Caki2 (cell line): ENCODE measurements around the gene SLC5A5. TPM values are rescaled to one million over a fixed set of nuclear protein-coding genes. Genes with fewer than 3 reads are reported as not detected.
A peak's percentile ranks its signal among the peaks of the same experiment; 100 is the strongest.

Experiments
- DNase-seq: peaks from one replicate; pipeline ENCODE4 v3.0.0-alpha.2; 2015; ENCODE audit warnings: low read depth
- in situ Hi-C: cut with HindIII; loops from 2 replicates; pipeline ENCODE4 v1.10.0; 2016; ENCODE audit warnings: low sequenced_read_pairs, low pct_unique_long_range_greater_than_20kb, mixed read lengths
- total RNA-seq: library from RNA; depleted of rRNA; stranded (reverse); fragments of >200 nt; shearing (Covaris generic); gene quantifications from 2 replicates; pipeline ENCODE4 v1.2.3, GENCODE V29; 2014; ENCODE audit warnings: low replicate concordance

SLC5A5 gene
- total RNA-seq, 1 experiment from 2014 or later: not detected

DNA sequence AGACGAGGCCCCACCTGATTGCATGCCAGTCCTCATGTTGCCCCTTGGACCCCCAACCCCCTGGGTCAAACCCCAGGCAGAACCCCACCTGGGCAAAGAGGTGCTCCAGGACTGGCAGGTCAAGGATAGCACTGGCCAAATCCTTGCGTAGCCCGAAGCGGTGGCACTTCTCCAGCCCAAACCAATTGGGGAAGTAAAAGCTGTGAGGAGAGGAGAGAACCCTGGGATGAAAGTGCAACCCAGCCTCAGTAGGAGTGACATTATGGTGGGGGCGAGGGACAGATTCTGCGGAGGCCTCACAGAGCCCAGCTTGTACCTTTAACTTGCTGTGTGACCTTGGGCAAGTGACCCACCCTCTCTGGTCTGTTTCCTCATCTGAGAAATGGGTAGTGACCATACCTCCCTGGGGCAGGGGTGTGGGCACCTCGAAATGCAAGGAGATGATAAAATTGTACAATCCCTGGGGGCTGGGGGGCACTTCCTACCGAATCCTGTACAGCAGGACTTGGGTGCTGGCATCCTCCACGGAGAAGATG lies 28.4 kb upstream of the SLC5A5 start:
- in situ Hi-C loops: no loop called here
- no peak for DNase-seq

DNA sequence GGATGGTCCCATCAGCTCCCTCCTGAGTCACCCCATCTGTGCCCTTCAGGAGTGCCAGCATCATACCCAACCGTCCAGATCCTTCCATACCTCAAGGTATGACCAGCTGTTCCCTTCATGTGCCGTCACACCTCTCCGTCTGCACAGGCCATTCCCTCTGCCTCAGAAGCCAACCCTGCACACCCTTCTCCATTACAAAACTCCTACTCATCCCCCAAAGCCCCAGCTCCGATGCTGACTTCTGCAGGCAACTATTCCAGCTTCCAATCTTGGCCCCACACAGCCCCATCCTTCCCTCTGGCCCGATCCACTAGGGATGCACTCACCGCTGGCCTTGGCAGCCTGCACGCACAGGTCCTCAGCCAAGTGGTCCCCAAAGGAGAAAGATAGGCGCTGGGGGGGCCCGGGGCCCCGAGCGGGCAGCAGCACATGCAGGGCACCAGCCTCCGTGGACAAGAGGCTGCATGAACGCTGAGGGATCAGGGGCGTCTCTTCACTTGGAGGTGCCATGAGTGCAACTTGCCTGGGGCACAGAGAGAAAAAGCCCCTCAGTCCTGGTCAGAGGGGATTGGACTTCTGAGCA lies 27.7 kb upstream of the SLC5A5 start:
- in situ Hi-C loops: no loop called here
- DNase-seq: no peak

DNA sequence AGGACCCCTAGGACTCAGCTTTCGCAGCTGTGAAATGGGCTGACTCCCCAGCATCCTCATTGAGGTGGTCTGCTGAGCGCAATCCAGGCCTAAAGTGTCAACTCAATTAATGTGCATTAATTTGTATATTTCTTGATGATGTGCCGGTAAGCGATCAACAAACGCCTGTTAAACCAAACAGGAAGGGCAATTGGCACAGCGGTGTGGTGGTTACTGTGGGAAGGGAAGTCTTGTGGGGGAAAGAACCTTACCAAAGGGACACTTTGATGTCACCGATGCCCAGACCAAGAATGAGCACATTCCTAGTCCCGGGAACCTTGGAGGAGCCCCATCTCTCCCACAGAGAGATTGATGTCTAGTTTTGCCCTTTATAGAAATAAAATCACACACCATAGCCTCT lies 25.6 kb upstream of the SLC5A5 start:
- DNase-seq: no peak
- in situ Hi-C loops: no loop called here

DNA sequence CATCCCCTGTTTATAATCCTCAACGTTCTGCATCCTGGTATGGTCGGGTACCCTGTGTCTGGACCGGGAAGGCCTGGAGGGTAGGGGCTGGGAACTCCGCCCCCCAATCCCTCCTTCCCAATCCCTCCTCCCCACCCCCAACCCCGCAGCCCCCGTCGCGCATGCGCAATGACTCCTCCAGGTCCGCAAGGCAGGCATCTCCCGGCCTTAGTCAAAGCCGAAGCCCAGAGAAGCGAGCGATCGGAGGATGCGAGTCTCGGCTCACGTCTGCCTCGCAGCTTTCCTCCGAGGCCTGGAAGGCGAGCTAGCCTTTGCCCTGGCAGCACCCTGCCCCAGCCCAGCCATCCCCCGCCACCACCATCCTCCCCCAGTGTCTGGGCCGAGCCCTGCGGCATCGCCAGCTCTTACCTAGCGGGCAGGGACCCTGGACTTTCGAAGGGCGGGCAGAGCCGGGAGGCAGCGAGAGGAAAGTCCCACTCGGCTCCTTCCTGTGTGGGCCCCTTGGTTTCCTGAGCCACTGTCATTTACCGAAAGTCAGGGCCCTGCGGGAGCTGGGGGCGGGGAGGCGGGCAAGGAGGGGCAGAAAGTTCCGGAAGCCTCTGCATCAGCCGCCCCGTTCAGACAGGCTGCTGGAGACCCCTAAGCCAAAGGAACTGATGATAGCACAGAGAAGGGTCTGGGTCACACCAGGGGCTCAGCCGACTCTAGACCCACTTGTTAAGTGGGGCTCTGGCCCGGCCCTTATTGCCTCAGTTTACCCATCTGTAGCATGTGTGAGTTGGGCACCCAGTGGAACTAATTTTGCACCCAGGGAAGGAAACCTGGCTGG lies 24.0 kb upstream of the SLC5A5 start, which contains the start of gene JAK3:
Gene JAK3 (minus strand): TSS at position 445 of the 829 bp plus-strand sequence. CDS start 3,565 bp downstream, outside the sequence.
- in situ Hi-C loops: no loop called here
- no peak for DNase-seq

DNA sequence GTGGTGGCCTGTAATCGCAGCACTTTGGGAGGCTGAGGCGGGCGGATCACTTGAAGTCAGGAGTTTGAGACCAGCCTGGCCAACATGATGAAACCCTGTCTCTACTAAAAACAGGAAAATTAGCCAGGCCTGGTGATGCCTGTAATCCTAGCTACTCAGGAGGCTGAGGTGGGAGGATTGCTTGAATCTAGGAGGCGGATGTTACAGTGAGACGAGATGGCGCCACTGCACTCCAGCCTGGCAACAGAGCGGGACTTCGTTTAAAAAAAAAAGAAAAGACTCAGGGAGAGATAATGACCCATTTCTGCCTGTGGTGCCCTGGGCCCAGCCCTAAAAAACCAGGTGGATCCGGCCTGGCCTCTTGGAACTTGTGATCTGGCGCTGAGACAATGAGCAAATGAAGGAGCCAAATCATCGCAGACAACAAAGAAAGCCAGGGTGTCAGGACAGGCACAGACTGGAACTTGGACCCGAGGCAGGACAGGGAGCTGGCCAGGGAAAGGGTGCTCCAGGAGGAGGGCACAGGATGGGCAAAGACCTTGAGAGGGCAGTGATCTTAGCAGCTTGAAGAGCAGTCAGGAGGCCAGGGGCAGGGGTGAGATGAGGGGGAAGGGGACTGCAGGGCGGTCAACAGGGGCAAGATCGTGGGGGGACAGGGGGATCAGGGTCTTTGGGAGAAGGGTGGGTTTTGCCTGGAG lies 23.0 kb upstream of the SLC5A5 start:
- no peak for DNase-seq
- in situ Hi-C loops: no loop called here

DNA sequence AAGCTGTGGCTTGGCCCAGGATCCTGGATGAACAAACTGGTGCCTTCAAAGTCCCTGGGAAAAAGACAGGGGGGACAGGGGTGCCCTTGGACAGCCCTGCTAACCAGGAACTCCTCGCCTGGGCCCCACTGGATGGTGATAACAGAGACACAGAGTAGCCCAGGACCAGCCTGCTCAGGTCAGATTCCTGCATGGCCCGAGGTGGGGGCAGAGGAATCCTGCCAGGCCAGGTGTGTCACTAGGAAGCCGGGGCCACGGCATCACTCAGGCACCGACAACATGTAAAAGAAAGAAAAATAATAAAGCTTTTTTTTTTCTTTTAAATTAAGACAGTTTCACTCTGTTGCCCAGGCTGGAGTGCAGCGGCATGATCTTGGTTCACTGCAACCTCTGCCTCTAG lies 17.7 kb upstream of the SLC5A5 start:
- no peak for DNase-seq
- in situ Hi-C loops: no loop called here

DNA sequence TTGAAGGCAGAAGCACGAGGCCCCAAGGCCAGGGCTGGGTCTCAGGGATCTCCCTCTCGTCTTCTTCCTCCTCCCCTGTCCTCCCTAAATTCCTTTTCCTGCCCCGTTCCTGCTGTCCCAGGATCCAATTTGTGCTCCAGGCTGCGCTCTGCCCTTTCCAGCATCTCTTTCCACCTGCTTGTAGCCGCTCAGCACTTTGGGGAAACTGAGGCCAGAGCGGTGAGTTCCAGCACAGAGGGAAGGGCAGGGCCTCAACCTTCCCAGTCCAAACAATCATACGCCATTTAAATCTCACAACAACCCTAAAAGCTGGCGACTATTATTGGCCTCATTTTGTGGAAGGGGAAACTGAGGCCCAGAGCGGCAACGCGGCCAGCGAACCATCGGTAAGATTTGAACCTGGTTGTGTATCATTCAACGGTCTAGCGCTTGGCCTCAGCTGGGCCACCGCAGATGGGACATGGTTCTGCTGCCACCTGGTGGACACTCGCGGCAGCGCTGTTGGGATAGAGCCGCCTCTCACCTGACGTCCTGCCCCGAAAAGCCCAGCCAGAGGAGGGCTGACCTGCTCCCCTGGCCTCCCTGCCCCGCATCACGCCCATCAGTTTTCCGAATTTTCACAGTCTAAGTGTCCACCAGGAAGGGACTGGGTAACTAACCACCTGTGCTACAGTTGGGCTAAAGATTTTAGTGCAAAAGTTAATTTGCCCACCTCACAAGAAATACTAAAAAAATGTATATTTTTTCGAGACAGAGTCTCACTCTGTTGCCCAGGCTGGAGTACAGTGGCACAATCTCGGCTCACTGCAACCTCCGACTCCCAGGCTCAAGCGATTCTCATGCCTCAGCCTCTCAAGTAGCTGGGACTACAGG lies 16.2 kb upstream of the SLC5A5 start:
- in situ Hi-C loops: no loop called here
- DNase-seq: peak; percentile 61

DNA sequence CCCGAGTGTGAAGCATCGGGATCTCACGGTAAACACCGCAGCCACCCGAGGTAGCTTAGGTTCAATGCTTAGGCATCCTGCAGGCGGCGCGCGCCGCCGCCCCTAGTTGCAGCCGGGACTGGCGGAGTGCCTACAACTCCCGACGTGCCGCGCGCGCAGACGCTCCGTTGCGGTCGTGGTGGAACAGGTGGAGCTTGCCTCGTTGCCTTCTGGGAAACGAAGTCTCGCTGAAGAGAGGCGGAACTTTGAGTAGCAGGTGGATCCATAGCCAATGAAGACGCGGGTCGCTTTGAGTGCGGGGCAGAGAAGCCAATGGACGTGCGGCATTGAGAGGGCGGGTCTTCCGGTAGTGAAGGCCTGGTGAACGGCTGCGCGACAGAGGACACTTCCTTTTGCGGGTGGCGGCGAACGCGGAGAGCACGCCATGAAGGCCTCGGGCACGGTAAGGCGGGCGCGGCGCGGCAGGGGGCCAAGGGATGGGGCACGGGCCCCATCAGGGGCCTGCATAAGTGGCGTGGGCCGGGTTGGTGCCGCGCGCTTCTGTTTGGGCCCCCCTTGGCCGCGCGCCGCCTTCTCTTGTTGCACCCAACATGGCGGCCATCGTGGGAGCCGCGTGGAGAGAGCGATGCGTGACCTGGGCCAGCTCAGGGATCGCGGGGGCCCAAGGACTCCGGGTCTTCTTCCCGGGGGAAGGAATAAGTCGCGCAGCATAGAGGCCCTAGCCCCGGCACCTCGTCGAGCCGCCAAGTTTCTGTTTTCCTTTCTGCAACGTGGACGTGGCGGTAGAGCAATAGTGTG lies 12.0 kb upstream of the SLC5A5 start, which contains the start of gene RPL18A:
Gene RPL18A (plus strand): TSS at position 378 of the 798 bp plus-strand sequence. CDS start 47 bp downstream, at position 425.
- DNase-seq: peak; percentile 99
- in situ Hi-C loops: no loop called here

DNA sequence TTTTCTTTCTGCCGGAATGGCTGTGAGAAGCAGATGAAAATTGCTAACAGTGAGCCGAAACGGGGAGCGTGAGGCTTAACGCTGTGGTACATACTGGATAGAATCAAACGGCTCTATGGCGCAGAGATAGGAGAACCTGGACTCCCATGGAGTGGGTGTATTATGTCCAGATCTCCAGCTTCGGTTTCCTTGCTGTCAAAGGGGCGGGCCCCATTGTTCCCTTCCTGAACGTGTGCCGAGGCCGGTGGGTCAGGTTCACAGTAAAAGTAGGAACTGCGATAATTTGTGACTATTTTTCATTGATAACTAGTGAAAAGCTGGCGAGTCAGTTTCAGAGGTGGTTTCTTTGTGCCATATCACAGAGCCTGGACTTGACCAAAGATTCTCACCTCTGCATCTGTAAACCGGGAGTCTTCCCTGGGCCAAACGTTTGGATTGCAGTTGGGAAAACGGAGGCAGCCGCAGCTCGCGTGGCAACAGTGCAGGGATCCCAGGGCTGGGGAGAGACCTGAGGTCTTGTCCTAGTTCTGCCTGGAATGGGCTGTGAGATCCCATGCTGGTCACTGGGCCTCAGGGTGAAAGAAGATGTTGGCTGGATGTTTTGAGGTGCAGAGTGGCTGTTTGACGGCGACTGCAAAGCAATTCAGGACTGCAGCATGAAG lies 11.3 kb upstream of the SLC5A5 start:
- DNase-seq: no peak
- in situ Hi-C loops: no loop called here

DNA sequence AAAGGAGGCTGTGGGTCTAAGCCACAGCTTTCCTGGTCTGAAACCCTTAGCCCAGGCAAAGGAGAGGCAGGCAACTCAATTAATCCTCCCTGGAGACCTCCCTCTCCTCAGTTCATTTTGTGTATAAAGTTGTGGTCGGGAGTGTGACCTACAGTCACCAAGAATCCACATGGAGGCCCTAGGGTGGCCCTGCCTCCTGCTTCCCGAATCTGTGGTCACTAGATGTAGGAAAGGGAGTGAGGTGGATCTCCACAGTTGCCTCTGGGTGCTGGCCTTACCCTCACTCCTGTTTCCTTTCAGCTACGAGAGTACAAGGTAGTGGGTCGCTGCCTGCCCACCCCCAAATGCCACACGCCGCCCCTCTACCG lies 10.8 kb upstream of the SLC5A5 start:
- in situ Hi-C loops: no loop called here
- DNase-seq: no peak

DNA sequence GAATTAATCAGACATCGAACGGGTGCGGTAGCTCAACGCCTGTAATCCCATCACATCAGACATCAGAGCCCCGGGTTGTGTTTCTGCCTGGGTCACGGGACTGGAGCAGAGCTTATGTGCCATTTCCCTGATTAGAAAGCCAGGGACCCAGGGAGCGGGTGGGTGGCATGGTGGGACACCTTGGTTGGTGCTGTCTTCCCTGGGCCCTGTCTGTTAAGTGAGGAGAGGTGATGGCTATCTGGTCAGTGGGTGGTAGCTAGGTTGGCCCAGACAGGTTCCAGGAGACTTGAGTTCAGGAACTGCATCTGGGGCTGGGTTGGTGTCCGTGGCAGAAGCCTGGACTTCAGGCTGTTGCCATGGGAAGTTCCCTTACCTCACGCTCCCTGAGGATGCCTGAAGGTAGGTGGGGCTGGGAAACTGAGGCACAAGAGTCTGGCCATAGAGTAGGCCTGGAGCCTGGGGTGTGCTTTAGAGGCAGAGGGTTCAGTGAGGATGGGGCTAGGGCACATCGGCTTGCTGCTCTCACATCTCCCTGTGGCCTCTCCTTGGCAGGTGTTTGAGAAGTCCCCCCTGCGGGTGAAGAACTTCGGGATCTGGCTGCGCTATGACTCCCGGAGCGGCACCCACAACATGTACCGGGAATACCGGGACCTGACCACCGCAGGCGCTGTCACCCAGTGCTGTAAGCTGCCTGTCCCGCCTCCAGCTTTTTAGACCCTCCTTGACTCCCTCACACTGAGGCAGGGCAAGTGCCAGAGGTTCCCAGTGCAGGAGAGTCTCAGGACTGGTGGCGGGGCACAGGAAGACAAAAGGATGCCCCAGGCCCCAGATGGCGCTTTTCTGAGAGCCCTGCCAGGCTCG lies 10.0 kb upstream of the SLC5A5 start:
- no peak for DNase-seq
- in situ Hi-C loops: no loop called here

DNA sequence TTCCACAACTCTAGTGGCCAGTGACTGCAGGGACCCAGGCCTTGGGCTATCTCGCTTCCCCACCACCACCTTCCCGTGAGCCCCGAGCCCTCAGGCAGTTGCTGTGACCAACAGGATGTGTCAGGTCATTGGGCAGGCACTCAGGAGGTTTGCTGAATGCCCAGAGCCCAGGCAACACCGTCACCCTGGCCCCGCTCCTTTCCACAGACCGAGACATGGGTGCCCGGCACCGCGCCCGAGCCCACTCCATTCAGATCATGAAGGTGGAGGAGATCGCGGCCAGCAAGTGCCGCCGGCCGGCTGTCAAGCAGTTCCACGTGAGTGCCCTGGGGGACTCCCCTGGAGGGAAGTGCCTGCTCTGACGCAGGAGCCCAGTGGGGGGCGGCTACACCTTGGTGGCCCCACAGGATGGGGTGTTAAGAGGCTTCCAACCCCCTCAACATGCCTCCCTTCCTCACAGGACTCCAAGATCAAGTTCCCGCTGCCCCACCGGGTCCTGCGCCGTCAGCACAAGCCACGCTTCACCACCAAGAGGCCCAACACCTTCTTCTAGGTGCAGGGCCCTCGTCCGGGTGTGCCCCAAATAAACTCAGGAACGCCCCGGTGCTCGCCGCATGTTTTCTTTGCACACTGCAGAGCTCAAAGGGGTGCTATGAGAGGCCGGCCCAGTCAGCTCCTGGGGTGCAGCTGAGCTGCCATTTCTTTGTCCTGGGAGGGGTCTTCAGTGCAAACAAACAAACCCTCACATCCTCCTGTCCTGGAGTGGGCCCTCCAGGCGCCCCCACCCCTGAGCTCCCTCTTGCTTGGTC lies 8.8 kb upstream of the SLC5A5 start:
- in situ Hi-C loops: no loop called here
- DNase-seq: no peak

DNA sequence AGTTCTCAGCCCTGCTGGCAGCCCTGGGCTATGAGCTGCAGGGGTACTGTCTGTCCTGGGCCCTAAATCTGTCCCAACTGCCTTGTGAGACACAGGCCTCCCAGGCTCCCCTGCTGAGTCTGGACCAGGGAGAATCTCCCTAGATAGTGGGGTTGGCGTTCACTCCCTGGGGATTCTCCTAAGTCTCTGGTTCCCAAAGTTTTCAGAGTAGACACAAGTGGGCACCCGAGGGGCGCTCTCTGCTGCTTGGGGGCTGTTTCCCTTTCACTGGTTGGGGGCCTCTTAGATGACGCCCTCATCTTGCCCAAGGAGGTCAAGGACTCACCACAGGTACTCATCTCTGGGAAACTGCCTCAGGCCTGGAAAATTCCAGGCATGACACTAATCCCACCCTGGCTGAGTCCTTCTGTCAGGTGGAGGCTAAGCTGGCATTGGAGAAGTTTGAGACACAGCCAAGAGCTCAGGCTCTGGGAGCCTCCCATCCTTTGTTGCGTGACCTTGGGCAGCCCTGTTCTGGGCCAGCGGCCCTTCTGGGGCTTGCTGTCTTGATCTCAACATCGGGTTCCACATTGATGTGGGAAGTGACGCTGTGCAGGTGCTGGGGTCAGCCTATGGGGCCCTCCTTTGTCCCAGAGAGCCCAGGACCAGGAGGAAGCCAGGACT lies 8.1 kb upstream of the SLC5A5 start:
- in situ Hi-C loops: no loop called here
- DNase-seq: no peak

DNA sequence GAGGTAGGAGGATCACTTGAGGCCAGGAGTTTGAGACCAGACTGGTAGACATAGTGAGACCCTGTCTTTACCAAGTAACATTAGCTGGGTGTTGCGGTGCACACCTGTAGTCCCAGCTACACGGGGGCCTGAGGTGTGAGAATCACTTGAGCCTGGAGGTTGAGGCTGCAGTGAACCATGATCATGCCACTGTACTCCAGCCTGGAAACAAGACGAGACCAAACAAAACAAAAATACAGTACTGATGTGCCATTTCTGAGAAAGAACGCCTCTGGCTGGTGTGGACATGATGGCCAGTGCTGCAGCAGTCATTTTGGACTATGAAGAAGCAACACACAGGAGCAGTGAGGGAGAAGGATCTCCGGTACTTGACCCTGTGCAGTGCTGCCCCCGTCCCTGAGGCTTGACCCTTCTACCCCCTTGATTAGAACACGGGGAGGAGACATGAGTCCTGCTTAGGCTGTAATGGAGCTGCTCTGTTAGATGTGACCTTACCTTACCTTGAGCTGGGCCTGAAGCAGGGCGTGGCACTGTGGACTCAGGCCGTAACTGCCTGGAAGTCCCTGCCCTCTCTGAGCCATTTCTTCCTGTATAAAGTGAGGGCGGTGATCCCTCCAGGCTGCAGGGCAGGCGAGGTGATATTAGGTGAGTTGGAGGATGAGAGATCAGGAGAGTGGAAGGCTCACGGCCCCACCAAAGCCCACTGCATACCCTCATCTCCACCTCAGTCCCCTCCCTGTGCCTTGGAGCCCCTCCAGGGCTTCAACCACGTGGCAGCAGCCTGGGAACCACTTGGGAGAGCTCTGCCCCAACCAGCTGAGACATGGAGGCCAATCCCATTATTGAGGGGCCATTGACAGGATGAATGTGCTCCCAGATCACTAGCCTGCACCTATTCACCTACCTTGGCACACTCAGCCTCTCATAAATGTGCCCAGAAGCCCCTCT lies 6.1 kb upstream of the SLC5A5 start:
- peak; percentile 28 for DNase-seq
- in situ Hi-C loops: no loop called here
